ENCODE data around the gene EPHB2.

The EPHB2 gene

DNA sequence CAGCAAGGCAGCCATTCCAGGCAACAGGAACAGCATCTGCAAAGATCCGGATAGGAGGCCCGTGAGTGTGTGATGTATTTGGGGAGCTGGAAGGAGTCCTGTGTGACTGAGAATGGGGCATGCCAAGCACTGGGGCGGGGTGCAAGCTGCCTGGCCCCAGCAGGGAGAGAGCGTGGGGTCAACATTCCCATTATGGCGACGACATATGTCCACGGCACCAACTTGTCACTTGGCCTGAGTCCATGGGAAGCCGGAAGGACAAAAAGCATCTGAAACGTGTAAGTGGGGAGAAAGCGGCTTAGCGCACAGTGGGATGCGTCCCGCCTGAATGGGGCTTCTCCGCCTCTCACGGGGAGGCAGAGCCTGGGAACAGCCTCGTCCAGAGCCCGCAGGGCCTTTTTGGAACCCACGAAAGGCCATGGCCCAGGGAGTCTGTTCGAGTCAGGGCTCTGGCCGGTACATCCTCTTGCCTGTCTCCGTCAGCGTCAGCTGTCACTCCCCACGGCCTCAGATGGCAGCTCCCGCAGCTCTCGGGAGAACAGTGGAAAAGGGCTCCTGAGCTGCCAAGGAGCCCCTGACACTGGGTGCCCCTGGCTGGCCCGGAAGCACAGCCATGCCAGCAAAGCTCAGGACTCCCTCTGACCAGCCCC lies 12.4 kb downstream of the EPHB2 start:
- no peak for DNase-seq

DNA sequence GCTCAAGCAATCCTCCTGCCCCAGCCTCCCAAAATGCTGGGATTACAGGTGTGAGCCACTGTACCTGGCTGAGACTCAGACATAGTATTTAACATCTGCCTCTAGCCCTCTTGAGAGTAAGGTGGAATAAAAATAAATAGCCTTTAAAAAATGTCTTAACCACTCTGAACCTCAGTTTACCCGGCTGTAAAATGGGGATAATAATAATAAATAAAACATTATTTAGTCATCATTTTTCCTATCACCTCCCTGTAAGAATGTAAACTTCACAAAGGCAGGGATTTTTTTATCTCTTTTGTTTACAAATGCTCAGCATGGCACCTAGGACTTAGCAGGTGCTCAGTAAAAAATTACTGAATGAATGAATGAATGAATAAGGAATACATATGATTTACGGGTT lies 17.2 kb downstream of the EPHB2 start:
- DNase-seq: no peak

DNA sequence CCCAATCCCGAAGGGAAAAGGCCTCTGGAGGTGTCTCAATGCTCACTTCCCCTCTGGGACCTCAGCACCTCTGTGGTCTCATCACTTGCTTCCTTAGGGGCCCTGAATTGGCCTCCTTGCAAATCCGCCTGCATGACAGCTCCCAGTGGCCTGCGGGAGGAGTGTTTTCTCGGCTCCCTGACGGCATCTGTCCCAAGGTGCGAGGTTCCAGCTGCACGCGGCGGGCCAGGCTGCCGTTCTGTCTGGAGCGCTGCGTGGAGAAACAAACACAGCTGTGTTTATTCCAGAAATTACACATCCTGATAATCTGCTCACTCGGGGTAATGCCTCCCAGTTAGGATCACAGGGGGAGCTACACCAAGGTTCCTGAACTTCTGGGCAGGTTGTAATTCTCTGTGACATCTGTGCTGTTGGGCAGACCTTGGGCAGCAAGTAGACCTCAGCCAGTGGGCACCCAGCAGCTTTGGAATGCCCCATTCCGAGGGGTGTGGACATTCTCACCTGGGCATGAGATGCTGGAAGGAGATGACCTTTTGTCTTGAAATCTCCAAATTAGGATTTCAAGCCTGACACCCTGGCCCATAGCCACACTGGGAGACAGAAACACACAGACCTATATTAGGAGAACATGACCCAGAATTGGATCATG lies 18.2 kb downstream of the EPHB2 start:
- no peak for DNase-seq

DNA sequence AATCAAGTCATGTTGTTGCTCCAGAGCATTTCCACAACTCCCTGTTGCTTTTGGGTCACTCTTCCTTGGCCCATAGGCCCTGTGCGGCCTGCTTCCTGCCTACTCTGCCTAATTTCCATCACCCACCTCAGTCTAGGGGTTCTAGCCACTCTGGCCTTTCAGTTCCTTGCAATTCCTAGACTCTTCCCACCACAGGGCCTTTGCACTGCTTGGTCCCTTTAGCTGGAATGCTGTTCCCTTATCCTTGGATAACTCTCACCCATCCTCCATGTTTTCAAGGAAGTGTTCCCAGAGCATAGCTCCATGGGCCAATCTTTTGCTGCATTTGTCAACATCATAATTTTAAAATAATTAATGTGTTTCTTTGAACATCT lies 18.7 kb downstream of the EPHB2 start:
- DNase-seq: no peak

DNA sequence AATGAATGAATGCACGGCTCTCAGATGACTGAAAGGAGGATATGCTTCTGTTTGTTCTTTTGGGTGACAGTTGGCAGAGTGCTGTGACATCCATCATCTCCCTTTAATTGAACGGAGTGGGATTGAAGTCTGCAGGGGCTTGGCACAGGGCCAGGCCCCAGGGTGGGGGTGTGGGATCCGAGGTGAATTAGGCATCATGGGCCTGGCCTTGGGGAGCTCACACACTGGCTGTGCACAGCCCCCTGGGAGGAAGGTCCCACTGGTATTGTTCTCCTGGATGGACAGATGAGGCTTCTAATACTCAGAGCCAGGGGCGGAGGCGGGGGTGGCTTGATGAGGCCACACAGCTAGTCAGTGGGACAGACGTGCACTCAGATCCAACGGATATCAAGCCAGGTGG lies 19.3 kb downstream of the EPHB2 start:
- no peak for DNase-seq

DNA sequence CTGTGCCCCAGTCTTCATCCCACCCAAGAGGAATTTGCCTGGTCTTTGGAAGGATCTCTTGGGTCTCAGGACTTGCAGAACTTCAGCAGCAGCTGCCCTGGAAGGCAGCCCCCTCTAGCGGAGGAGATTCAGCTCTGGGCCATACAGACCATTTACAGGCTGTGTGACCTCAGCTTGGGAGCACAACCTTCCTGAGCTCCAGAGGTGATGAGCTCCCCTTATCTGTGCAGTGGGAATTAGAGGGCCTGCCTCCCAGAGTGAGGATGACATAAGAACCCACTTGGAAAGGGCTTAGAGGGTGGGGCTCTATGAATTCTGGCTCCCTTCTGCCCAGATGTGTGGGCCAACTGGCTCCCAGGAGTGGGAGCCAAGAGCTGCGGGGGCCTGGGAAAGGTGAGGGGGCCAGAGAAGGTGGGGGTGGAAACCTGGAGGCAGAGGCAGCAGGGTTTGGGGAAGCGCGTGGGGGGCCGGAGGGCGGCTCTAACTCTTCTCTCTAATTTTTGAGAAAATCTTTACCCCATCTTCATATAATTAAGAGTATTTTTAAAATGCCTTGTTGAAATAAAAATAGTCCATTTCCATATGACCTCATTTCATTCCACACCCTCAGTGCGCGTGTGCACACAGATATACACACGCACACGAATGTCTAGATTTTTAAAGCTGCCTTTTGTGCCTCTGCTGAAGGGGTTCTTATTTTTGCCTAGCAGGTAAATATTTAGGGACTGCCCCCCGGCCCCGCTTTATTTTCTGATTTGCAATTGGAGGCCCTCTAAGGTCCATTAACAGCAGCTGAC lies 21.5 kb downstream of the EPHB2 start:
- no peak for DNase-seq

DNA sequence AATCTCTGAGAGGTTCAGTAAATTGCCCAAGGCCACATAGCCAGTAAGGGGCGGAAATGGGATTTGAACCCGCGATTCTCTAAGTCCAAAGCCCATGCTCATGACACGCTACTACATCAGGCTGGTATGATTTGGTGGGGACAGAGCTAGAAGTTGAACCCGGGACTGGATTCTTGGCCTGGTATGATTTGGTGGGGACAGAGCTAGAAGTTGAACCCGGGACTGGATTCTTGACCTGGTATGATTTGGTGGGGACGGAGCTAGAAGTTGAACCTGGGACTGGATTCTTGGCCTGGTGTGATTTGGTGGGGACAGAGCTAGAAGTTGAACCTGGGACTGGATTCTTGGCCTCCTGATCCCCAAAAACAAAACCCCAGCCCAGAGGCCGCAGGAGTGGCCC lies 23.0 kb downstream of the EPHB2 start:
- DNase-seq: no peak

DNA sequence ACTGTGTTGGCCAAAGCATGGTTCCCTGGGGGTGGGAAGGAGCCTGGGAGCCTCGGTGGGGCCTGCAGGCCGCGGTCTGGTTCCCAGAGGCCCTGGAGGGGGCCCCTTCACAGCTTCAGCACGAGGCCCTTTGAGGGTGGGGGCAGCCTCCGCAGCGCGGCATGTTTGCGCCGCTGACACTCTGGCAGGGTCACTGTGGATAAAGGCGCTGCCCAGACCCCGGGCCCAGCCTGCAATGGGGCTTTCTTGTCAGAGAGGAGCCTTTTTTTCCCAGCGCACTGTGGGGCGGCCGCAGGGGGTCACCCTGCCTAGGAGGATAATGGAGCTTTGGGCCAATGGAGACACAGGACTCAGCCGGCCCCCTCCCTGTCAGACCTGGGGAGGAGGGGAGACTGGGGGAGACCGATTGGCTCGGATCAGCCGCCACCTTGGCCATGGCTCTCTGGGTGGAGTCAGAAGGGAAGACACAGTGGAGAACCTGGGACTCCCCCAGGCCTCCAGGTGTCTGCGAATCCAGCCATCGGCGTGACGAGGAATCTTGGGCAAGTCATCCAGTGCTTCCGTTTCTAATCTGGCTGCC lies 26.0 kb downstream of the EPHB2 start:
- no peak for DNase-seq

DNA sequence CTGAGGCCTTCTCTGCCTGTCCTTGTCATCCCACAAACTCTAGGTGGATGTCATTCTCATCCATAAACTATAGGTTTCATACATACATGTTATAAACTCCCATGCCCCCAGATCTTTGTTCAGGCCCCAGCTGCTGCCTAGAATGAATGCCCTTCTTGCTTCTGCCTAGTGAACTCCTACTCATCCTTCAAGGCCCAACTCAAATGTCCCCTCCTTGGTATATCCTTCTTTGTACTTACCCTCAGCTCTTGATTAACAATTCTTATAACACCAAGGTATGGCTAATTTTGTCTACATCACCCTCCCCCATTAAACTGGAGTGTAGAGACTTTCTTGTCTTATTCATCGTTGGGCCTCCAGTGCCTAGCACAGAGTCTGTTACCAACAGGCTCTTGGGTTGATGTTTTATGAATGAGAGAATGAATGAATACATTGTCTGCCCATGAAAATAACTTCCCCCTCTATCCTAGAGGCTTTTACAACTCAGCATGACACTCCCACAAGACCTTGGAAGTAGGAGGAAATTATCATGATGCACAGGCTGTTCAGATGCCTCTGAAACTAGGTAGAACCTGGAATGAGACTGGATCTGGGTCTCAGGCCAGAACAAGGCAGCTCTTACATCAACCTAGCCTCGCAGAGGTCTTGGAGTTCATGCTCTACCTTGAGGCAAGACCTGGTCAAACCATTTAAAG lies 26.9 kb downstream of the EPHB2 start:
- DNase-seq: no peak

DNA sequence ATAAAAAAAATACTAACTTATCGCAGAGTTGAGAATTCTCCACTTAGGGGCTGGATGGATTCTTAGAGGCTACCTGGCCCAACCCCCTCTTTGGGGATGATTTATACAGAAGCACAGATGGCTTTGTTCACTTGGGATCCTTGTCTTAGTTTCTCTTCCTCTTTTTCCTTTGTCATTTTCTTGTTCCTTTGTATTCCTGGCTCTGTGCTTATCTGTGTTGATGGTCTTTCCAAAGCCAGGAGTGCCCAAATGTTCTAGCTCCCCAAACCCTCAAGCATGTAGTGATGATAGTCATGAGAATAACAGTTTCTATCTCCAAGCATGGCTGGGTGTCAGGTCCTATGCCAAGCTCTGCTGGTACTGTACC lies 27.4 kb downstream of the EPHB2 start:
- DNase-seq: no peak

DNA sequence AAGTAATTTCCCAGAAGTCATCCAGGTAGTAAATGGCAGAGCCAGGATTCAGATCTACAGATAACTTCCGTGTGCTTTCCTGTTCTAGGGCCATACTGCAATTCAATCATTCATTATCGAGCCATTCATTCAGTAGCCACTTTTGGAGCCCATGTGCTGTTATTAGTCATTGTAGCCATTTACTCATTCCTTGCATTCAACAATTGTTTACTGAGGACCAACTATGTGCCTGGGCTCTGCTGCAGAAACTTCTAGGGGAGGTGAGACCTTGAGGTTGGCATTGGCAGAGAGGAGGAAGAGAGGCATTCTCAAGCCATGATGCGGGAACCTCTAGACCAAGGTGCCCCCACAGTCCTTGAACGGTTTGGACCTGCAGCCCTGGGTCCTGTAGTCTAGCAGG lies 27.9 kb downstream of the EPHB2 start:
- DNase-seq: no peak

DNA sequence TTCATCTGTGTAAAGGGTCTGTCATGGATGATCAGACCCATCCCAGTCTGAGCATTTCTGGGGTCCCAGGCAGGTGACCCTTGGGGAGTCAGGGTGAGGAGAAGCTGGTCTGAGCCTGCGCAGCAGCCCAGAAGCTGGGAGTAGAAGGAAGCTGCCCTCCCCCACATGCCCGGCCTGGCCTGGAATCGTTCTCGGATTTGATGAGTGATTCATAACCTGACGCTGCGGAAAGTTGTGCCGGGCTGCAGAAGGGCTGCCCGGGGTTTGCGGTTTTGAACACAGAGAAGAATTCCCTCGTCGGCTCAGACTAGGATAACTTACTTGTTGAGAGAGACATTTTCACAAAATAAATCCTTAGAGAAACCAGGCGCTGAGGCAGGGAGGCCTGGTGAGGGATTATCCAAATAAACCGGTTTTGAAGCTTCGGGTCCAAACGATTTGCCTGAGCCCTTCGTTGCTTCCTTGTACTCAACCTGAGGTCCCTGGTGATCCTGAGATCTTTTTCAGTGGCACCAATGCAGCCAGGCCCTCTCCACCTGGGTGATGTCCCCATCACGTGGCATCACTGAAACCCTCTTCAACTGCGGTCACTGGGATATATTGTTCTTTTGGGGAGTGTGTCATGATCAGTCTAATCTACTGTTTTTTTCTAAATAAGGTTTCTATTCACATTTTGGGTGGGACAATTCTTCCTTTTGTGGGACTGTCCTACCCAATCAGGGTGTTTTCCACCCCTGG lies 29.2 kb downstream of the EPHB2 start:
- no peak for DNase-seq

DNA sequence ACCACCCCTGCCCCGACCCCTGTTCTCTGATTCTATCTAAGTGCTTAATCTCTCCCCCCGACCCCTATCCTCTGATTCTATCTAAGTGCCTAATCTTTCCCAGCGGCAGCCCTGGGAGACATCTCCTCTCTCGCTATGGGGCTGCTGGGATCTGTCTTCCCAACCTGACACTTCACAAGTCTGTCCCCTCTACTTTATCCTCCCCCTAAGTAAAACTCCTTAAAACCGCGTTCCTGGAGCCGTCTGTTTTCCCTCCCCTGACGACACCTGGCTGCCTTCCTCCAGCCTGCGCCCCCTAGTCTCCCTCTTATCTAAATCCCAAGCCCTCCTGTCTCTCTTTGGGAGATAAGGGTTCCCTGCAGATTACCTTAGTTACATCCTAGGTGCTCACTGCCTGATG lies 30.5 kb downstream of the EPHB2 start:
- no peak for DNase-seq

DNA sequence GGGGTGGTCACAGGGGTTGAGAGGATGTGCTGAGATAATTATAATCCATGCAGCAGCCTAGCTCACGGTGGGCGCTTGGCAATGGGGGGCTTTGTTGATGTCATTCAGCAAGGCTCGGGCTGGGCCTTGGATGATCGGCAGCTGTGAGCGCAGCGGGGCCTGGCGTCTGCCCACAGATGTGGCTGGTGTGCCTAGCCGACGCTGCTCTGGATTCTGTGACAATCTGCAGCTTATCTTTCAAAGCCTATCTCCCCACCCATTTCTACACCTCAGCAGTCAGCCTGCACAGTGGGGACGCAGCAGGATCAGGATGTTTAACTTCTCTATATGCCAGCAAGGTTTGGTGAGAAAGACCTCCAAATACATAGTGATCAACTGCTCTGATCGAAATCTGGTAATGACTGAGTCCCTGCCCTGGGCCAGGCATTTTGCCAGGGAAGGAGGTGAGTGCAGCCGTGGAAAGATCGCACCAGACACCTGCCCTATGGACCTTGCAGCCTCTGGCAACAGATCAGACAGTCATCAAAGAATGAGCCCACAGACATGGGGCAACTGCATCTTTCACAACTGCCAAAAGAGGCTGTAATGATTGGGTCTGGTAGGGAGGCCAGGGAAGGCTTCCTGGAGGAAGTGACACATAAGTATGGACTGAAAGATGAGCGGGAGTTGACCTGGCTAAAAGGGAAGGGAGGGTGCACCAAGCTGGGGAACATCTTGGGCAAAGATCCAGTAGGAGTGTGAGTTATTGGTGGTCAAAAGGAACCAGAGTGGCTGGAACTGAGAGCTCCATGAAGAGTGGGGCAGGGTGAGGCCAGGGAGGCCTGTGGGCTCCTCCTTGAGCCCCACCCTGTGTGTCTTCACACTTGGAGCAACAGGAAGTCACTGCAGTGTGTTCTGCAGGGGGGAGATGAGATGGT lies 35.3 kb downstream of the EPHB2 start:
- no peak for DNase-seq

DNA sequence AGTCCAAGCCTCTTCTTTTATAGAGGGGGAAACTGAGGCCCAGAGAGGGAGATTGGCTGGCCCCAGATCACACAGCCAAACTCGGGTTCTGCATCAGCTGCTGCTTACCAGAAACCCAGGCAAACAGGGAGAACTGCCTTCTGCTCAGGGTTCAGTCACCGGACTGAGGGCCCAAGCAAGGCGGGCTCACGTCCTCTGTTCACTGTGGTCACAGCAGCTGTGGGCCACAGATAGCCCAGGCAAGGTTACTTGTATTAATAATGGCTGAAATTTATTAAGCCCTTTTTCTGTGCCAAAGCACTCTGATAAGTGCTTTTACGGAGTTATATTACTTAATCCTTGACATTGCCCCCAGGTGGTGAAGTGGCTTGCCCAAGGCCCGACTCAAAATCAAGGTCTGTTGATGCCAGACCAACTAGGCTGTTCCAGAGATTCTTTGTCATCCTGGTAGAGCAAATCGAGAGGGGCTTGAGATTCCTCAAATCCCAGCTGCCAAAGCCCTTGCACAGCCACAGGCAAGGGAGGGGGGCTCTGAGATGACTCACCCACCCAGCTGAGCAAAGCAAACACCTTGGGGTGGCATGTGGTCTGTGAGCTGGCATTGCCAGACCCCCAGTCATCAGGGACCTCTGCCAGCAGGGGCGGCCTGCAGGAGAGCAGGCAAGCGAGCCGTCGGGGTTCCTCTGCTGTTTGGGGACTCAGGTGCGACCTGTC lies 36.5 kb downstream of the EPHB2 start:
- DNase-seq: no peak

DNA sequence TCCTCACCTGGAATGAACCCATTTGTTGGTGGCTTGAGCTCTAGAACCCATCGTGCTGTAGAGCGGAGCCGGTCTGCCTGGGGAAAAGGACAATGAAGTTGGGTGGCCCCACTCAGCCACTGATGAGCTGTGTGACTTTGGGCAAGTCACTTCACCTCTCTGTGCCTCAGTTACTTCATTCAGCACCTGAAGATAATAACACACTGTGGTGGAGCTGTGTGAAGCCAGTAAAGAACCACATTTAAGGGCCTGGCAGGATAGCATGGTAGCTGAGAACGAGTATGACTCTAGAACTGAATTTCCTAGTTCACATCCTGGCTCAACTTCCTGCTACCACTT lies 37.1 kb downstream of the EPHB2 start:
- no peak for DNase-seq

DNA sequence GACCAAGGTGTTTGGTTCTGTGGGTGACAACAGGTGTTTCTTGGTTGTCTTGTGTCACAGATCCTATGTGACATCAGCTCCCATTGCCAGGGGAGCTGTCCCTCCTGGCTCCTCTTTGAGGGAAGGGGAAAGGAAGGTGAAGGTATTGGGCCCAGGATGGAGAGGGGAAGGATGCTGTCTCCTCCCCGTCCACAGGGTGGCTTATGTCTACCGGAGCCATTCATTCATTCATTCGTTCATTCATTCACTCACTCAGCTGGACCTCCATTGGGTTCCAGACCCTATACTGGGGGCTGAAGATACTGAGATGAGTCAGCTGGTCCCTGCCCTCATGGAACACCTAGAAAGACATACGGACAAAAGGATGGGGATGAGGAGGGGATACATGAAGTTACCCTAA lies 38.9 kb downstream of the EPHB2 start:
- DNase-seq: no peak

DNA sequence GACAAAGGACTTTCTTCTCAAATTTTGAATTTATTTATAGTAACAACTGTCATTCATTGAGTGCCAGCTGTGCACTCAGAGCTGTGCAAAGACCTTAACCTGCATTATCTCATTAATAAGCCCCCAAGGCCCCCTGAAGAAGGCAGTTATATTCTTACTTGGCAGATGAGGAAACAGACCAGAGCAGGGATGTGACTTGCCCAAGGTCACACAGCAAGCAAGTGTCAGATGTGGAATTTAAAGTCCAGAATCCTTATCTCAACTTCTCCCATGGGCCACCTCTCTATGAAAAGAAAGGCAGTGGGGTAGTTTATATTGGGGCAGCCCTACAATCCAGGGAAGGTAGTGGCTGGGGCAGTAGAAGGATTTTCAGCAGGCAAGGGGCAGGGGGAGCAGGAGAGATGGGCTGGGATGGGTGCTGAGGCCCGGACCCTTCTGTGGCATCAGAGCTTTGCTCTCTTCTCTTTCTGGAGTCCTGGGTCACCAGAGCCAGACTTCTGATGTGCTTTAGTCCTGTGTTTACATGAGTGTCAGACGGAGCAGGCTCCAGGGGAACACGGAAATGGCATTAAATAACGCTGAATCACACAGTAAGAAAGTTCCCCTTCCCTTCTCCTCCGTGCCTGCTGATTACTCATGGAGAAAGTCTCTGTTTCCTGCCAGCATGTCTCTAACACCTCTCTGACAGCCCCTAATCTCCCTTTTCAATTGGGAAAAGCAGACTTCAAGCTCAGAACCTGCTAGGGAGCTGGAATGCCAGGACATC lies 39.5 kb downstream of the EPHB2 start:
- no peak for DNase-seq

DNA sequence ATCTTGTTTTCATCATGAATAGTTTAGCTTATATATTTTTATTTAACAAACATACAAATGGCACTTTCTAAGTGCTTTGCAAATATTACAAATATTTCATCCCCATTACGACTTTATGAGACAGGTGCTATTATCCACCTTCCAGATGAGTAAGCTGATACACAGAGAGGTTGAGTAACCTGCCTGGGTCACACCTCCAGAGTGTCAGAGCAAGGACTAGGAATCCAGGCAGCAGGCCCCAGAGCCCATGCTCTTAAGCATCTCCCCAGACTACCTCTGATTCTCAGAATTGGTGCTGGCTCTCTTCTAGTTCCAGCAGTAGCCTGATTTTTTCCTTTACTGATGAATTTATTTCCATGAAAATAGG lies 40.0 kb downstream of the EPHB2 start:
- DNase-seq: no peak

DNA sequence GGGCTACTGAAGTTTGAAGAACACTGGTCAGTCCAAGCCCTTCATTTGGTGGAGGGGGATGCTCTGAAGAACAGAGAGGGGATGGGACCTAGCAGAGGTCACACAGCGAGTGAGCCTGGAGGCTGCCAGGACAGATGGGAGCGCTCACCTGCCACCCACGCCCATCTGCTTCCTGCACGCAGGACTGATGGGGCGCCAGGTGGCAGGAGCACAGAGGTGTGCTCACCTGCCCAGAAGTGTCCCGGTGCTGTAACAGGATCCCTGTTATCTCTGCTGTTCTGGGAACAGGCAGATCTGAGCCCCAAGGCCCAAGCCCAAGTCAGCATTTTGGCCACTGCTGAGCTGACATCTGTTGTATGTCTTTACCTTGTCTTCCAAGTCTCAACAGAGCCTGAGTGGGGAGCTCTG lies 40.5 kb downstream of the EPHB2 start:
- DNase-seq: no peak
